Naive thymus-derived CD8-positive, alpha-beta T cell (primary cell): ENCODE measurements around the gene DUOX1. TPM values are rescaled to one million over a fixed set of nuclear protein-coding genes. Genes with fewer than 3 reads are reported as not detected.

Source experiments
- ATAC-seq, 2 donors: fragments of 150-1000 bp; cut with Tn5 transposase in 1 of 2; sonication (Bioruptor Pico), chemical (Tn5 transposase) in 1 of 2; 1 replicate in 1 of 2; 2 replicates in 1 of 2; pipeline ENCODE4 v1.10.0; 2021; ENCODE audit warnings: mild to moderate bottlenecking in 2 of 2, moderate library complexity in 2 of 2
- POLR2A ChIA-PET: fragments of 350-600 bp; sonication (Branson Sonifier 250); formaldehyde crosslinking; loops from one replicate; lab custom pipeline; 2021; ENCODE audit warnings: antibody characterized with exemption; lab: Charles Lee
- DNase-seq, 10 donors: peaks; one replicate each; pipeline versions ENCODE4 v3.0.0 to v3.0.0-alpha.2; 2020 to 2022
- H3K27ac Mint-ChIP-seq, 10 donors: one replicate each; pipeline ENCODE4 v1.8.0; 2020 to 2022; ENCODE audit warnings: mild to moderate bottlenecking in 10 of 10, mixed read lengths in 10 of 10, moderate library complexity in 4 of 10, inconsistent platforms in 1 of 10
- H3K27me3 Mint-ChIP-seq, 5 donors: one replicate each; pipeline ENCODE4 v1.8.0; 2021 to 2022; ENCODE audit warnings: mixed read lengths in 5 of 5
- H3K36me3 Mint-ChIP-seq, 3 donors: one replicate each; pipeline ENCODE4 v1.8.0; 2020 to 2022; ENCODE audit warnings: mixed read lengths in 3 of 3, mild to moderate bottlenecking in 2 of 3, inconsistent platforms in 1 of 3
- H3K4me1 Mint-ChIP-seq, 4 donors: one replicate each; pipeline ENCODE4 v1.8.0; 2021 to 2022; ENCODE audit warnings: mixed read lengths in 4 of 4
- H3K4me3 Mint-ChIP-seq, 10 donors: one replicate each; pipeline ENCODE4 v1.8.0; 2020 to 2022; ENCODE audit warnings: mild to moderate bottlenecking in 10 of 10, mixed read lengths in 10 of 10, moderate library complexity in 6 of 10, inconsistent platforms in 1 of 10
- H3K9me3 Mint-ChIP-seq, 9 donors: one replicate each; pipeline ENCODE4 v1.8.0; 2020 to 2022; ENCODE audit warnings: mixed read lengths in 9 of 9, mild to moderate bottlenecking in 3 of 9, inconsistent platforms in 1 of 9, moderate library complexity in 1 of 9
- polyA plus RNA-seq, 3 donors: library from polyadenylated mRNA; unstranded; fragments of 300-500 nt; fragmentation: Illumina TruSeq; gene quantifications; one replicate each; pipeline ENCODE4 v1.2.3, GENCODE V29; 2021
- total RNA-seq, 8 experiments: library from RNA in 2 of 8; stranded (reverse) in 2 of 8; gene quantifications; one replicate each; pipeline ENCODE4 v1.2.3 and lab custom pipeline; 2021 to 2026

The DUOX1 gene
- total and polyA plus RNA-seq, 5 experiments from 2014 or later = 0.35 to 3.7 (median 0.40) TPM; not detected in 2

- no peaks in the 10 kb centered on the region for H3K27me3 Mint-ChIP-seq
- POLR2A ChIA-PET = no interaction called here
Measured at GRCh38 chr15:45156744-45157455, 27.1 kb downstream of the DUOX1 start.

GRCh38 chr15:45157974-45158373, 28.2 kb downstream of the DUOX1 start:
- Mint-ChIP-seq H3K27ac (no peak overlapping the region), H3K27me3 (no peaks in the 10 kb centered on the region), H3K36me3 (peaks cover 0 to 3% (median 0%) of the 10 kb centered on the region in 3 donors), H3K9me3 (no peaks in the 10 kb centered on the region), H3K4me3 (no peak overlapping the region), H3K4me1 (peaks cover 0 to 16% (median 7%) of the 10 kb centered on the region in 4 donors)
- DNase-seq (no peak), ATAC-seq (no peak)
- POLR2A ChIA-PET = interaction anchor here (1.0 kb wide), 1 partner anchor 9 kb away, joined by 3 read pairs; no protein-coding TSS in a partner anchor

More at GRCh38 chr15:45156744-45157455, 27.1 kb downstream of the DUOX1 start:
- DNase-seq (no peak), ATAC-seq (no peak)
- Mint-ChIP-seq H3K27ac (peak overlapping the region in 3 of 10 donors; percentile 15 to 69 (median 43)), H3K4me3 (no peak overlapping the region), H3K9me3 (no peaks in the 10 kb centered on the region), H3K4me1 (peaks cover 0 to 16% (median 6%) of the 10 kb centered on the region in 4 donors), H3K36me3 (peaks cover 0 to 8% (median 0%) of the 10 kb centered on the region in 3 donors)

GRCh38 chr15:45161666-45162065, 31.9 kb downstream of the DUOX1 start:
- H3K4me1 Mint-ChIP-seq = peaks cover 6 to 35% (median 16%) of the 10 kb centered on the region in 4 donors
- DNase-seq (no peak), ATAC-seq (no peak)
- POLR2A ChIA-PET = interaction anchor here (1.0 kb wide), 1 partner anchor 39 kb away, joined by 3 read pairs; no protein-coding TSS in a partner anchor
- H3K4me3 Mint-ChIP-seq = no peak overlapping the region
- no peaks in the 10 kb centered on the region for H3K9me3 Mint-ChIP-seq
- H3K36me3 Mint-ChIP-seq = peaks cover 0 to 3% (median 0%) of the 10 kb centered on the region in 3 donors
- H3K27me3 Mint-ChIP-seq = no peaks in the 10 kb centered on the region
- no peak overlapping the region for H3K27ac Mint-ChIP-seq

- peak overlapping the region in 4 of 10 donors; percentile 34 to 71 (median 53) for H3K27ac Mint-ChIP-seq
Measured at GRCh38 chr15:45162771-45163507, 33.1 kb downstream of the DUOX1 start.

GRCh38 chr15:45163508-45163856, 33.7 kb downstream of the DUOX1 start:
- DNase-seq (no peak), ATAC-seq (no peak)
- Mint-ChIP-seq H3K27me3 (no peaks in the 10 kb centered on the region), H3K4me3 (no peak overlapping the region), H3K9me3 (no peaks in the 10 kb centered on the region), H3K4me1 (peaks cover 6 to 30% (median 16%) of the 10 kb centered on the region in 4 donors), H3K36me3 (peaks cover 0 to 3% (median 0%) of the 10 kb centered on the region in 3 donors), H3K27ac (peak overlapping the region in 3 of 10 donors; percentile 34 to 71 (median 62))
- POLR2A ChIA-PET = interaction anchor here (0.6 to 2.2 kb wide), 6 partner anchors 12 to 239 kb away, joined by 3 to 21 read pairs (median 4); a partner anchor contains a TSS

More at GRCh38 chr15:45162771-45163507, 33.1 kb downstream of the DUOX1 start:
- no peak overlapping the region for H3K4me3 Mint-ChIP-seq
- POLR2A ChIA-PET = interaction anchor here (0.6 to 2.2 kb wide), 6 partner anchors 12 to 240 kb away, joined by 3 to 21 read pairs (median 4); a partner anchor contains a TSS
- H3K27me3 Mint-ChIP-seq = no peaks in the 10 kb centered on the region
- H3K4me1 Mint-ChIP-seq = peaks cover 6 to 33% (median 16%) of the 10 kb centered on the region in 4 donors
- no peaks in the 10 kb centered on the region for H3K9me3 Mint-ChIP-seq
- ATAC-seq (no peak), DNase-seq (peak; percentile 30 to 81 (median 52))
- peaks cover 0 to 3% (median 0%) of the 10 kb centered on the region in 3 donors for H3K36me3 Mint-ChIP-seq

GRCh38 chr15:45164914-45165313, 35.1 kb downstream of the DUOX1 start:
- Mint-ChIP-seq H3K36me3 (peaks cover 0 to 3% (median 0%) of the 10 kb centered on the region in 3 donors), H3K27me3 (no peaks in the 10 kb centered on the region), H3K4me3 (peak overlapping the region in 9 of 10 donors; percentile 49 to 89 (median 65)), H3K4me1 (peaks cover 6 to 26% (median 15%) of the 10 kb centered on the region in 4 donors), H3K27ac (peak overlapping the region; percentile 51 to 94 (median 82)), H3K9me3 (no peaks in the 10 kb centered on the region)
- POLR2A ChIA-PET = interaction anchor here (0.7 to 1.0 kb wide), 2 partner anchors 12 to 237 kb away, joined by 3 to 4 read pairs; a partner anchor contains a TSS
- ATAC-seq (no peak), DNase-seq (no peak)

- POLR2A ChIA-PET = interaction anchor here (0.6 kb wide), 1 partner anchor 739 kb away, joined by 3 read pairs; no protein-coding TSS in a partner anchor
- Mint-ChIP-seq H3K4me3 (peak overlapping the region; percentile 45 to 89 (median 74)), H3K27me3 (no peaks in the 10 kb centered on the region), H3K9me3 (no peaks in the 10 kb centered on the region), H3K36me3 (no peaks in the 10 kb centered on the region), H3K27ac (peak overlapping the region; percentile 51 to 96 (median 90)), H3K4me1 (peaks cover 6 to 26% (median 12%) of the 10 kb centered on the region in 4 donors)
- DNase-seq (no peak), ATAC-seq (no peak)
Measured at GRCh38 chr15:45165536-45165935, 35.7 kb downstream of the DUOX1 start.

GRCh38 chr15:45166834-45167630, 37.2 kb downstream of the DUOX1 start:
- Mint-ChIP-seq H3K27me3 (no peaks in the 10 kb centered on the region), H3K27ac (peak overlapping the region; percentile 60 to 95 (median 86)), H3K9me3 (no peaks in the 10 kb centered on the region), H3K36me3 (no peaks in the 10 kb centered on the region), H3K4me1 (peaks cover 5 to 22% (median 12%) of the 10 kb centered on the region in 4 donors), H3K4me3 (peak overlapping the region; percentile 64 to 87 (median 74))
- POLR2A ChIA-PET = interaction anchor here (1.0 to 2.7 kb wide), 9 partner anchors 8 to 235 kb away, joined by 3 to 36 read pairs (median 6); partner anchors contain the start of gene SHF
- ATAC-seq (peak; percentile 90 to 92), DNase-seq (peak; percentile 59 to 89 (median 76))

GRCh38 chr15:45167631-45168205, 37.9 kb downstream of the DUOX1 start:
- Mint-ChIP-seq H3K9me3 (no peaks in the 10 kb centered on the region), H3K27ac (peak overlapping the region; percentile 60 to 95 (median 86)), H3K4me3 (peak overlapping the region; percentile 64 to 87 (median 74)), H3K27me3 (no peaks in the 10 kb centered on the region), H3K36me3 (no peaks in the 10 kb centered on the region), H3K4me1 (peaks cover 5 to 20% (median 12%) of the 10 kb centered on the region in 4 donors)
- ATAC-seq = no peak
- DNase-seq = peak in 1 of 10 donors; percentile 38
- POLR2A ChIA-PET = interaction anchor here (0.5 to 2.7 kb wide), 11 partner anchors 9 to 639 kb away, joined by 3 to 36 read pairs (median 5); partner anchors contain the start of gene SHF

- no peak for ATAC-seq
- Mint-ChIP-seq H3K27me3 (no peaks in the 10 kb centered on the region), H3K4me1 (peaks cover 6 to 19% (median 10%) of the 10 kb centered on the region in 4 donors), H3K36me3 (no peaks in the 10 kb centered on the region), H3K27ac (peak overlapping the region in 9 of 10 donors; percentile 28 to 92 (median 78)), H3K9me3 (no peaks in the 10 kb centered on the region), H3K4me3 (peak overlapping the region in 1 of 10 donors; percentile 82)
- POLR2A ChIA-PET = interaction anchor here (0.5 to 2.7 kb wide), 9 partner anchors 12 to 640 kb away, joined by 3 to 36 read pairs (median 5); partner anchors contain the start of gene SHF
- DNase-seq = no peak
Measured at GRCh38 chr15:45168286-45168685, 38.5 kb downstream of the DUOX1 start.
